ENCODE data around the gene PPIF. TPM values are rescaled to one million over a fixed set of nuclear protein-coding genes. Genes with fewer than 3 reads are reported as not detected.

Gene PPIF
- total RNA-seq, result 86.6 and 101 TPM in 2 replicates
- 125 and 143 TPM in 2 replicates for polyA plus RNA-seq

GRCh38 chr10:79347226-79347893 lies at the start of gene PPIF:
PPIF (plus strand) TSS chr10:79347469; CDS start chr10:79347549, 80 bp downstream.
- peak within 1 kb of the TSS; percentile 81 for H3K27ac ChIP-seq
- peak; percentile 87 for TF ChIP-seq CTCF (IDR thresholded peaks at IDR 0.05; ENCODE audit: low read depth, low read length)
- H3K27me3 ChIP-seq, result no peaks in the 10 kb centered on the region
- no peaks in the 10 kb centered on the region for H3K9me3 ChIP-seq (ENCODE audit: low read depth)
- peak within 1 kb of the TSS; percentile 63 for H3K4me3 ChIP-seq
- peaks cover 46% of the 10 kb centered on the region for H3K4me1 ChIP-seq (ENCODE audit: low read depth)
- peaks cover 15% of the 10 kb centered on the region for H3K36me3 ChIP-seq
- DNase-seq (ENCODE audit: low read depth in 1 of 2, low spot score in 1 of 2), result peak; percentile 96 to 97

DNA sequence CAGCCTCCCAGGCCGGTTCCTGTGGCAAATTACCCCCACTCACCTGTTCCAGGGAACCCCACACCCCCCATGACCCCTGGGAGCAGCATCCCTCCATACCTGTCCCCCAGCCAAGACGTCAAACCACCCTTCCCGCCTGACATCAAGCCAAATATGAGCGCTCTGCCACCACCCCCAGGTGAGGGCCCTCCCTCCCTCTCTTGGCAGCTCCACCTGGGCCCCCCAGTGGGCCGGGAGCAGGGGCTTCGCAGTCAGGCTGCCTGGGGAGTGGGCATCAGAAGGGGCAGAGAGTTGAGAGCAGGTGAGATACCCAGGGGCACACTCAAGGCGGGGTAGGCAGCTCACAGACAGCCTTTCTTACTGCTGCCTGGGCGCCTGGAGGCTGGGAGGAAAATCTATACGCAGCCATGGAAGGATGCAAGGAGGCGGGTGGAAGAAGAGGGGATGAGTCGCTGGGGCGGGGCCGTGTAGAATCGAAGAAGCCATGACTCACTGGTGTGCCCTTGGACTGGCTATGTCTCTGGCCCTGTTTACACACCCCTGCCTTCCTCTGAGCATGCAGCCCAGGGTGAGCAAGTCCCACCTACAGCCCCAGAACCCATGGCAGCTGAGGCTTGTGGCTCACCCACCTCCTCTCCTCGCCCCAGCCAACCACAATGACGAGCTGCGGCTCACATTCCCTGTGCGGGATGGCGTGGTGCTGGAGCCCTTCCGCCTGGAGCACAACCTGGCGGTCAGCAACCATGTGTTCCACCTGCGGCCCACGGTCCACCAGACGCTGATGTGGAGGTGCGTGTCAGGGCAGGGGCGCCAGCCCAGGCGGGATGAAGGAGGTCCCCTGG lies 48.6 kb upstream of the PPIF start:
- DNase-seq (ENCODE audit: low read depth in 1 of 2, low spot score in 1 of 2), result peak in 1 of 2 donors; percentile 80
- Histone ChIP-seq H3K27me3 (no peaks in the 10 kb centered on the region), H3K4me1 (ENCODE audit: low read depth) (no peaks in the 10 kb centered on the region), H3K27ac (no peak overlapping the region), H3K4me3 (no peak overlapping the region), H3K36me3 (peaks cover 76% of the 10 kb centered on the region), H3K9me3 (ENCODE audit: low read depth) (no peaks in the 10 kb centered on the region)
- no peak for TF ChIP-seq CTCF (IDR thresholded peaks at IDR 0.05; ENCODE audit: low read depth, low read length)

DNA sequence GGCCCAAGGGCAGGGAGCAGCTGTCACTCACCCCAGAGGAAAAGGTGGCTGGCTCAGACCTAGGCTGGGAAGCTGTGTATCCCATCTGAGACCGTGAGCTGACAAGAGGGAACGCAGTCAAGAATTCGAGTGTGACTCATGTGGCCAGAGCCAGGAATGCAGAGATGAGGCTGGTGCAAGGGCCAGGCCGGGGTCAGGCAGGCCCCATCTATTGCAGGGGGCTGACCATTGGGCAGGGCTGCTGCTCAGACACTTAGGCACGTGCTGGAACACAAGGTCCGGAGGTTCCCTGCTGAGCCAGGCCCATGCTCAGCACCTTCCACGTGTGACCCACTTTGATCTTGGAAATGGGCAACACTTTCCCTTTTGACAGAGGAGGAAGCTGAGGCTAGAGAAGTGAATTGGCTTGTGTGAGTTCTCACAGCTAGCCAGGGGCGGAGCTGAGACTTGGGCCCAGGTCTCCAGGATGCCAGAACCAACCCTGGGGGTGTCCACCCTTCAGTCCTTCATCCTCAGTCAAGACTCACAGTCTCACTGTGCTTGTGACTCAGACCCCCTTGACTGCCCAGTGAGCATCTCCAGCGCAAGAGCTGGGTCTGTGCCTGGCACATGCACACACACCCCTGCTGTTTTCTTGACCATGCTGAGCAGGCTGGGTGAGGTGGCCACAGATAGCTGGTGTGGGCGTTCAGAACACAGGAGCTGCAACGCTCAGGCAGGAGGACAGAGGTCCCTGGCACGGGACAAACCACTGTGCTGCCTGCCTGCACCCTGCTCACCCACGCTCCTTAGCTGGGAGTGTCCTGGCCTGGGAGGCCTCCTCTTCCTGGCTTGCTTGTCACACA lies 47.6 kb upstream of the PPIF start:
- Histone ChIP-seq H3K27ac (no peak overlapping the region), H3K9me3 (ENCODE audit: low read depth) (no peaks in the 10 kb centered on the region), H3K4me3 (no peak overlapping the region), H3K27me3 (no peaks in the 10 kb centered on the region), H3K4me1 (ENCODE audit: low read depth) (no peaks in the 10 kb centered on the region), H3K36me3 (peaks cover 76% of the 10 kb centered on the region)
- TF ChIP-seq CTCF (IDR thresholded peaks at IDR 0.05; ENCODE audit: low read depth, low read length), result no peak
- peak in 1 of 2 donors; percentile 72 for DNase-seq (ENCODE audit: low read depth in 1 of 2, low spot score in 1 of 2)

DNA sequence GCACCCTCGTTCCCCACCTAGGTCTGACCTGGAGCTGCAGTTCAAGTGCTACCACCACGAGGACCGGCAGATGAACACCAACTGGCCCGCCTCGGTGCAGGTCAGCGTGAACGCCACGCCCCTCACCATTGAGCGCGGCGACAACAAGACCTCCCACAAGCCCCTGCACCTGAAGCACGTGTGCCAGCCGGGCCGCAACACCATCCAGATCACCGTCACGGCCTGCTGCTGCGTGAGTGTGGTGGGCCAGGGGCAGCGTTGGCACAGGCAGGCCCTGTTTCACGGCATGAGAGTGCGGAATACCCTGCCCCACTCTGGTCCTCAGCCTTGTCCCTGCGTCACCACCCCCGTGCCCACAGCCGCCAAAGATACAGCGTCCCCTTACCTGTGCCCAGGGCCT lies 46.6 kb upstream of the PPIF start:
- no peak for TF ChIP-seq CTCF (IDR thresholded peaks at IDR 0.05; ENCODE audit: low read depth, low read length)
- Histone ChIP-seq H3K4me1 (ENCODE audit: low read depth) (no peaks in the 10 kb centered on the region), H3K27ac (no peak overlapping the region), H3K36me3 (peaks cover 75% of the 10 kb centered on the region), H3K27me3 (no peaks in the 10 kb centered on the region), H3K4me3 (no peak overlapping the region), H3K9me3 (ENCODE audit: low read depth) (no peaks in the 10 kb centered on the region)
- no peak for DNase-seq (ENCODE audit: low read depth in 1 of 2, low spot score in 1 of 2)

- TF ChIP-seq CTCF (IDR thresholded peaks at IDR 0.05; ENCODE audit: low read depth, low read length), result no peak
- Histone ChIP-seq H3K4me1 (ENCODE audit: low read depth) (no peaks in the 10 kb centered on the region), H3K27ac (no peak overlapping the region), H3K27me3 (no peaks in the 10 kb centered on the region), H3K4me3 (no peak overlapping the region), H3K36me3 (peaks cover 78% of the 10 kb centered on the region), H3K9me3 (ENCODE audit: low read depth) (no peaks in the 10 kb centered on the region)
- no peak for DNase-seq (ENCODE audit: low read depth in 1 of 2, low spot score in 1 of 2)
Observed at GRCh38 chr10:79301754-79302530, 45.3 kb upstream of the PPIF start.

Data from cardiac muscle cell (in vitro differentiated cells and primary cell).